Activated T-cell treated with anti-CD3 and anti-CD28 coated beads, Interleukin-2, amount 50 U/mL, for 4 hours (primary cell): Measurements from ENCODE around the gene RNF31. TPM values are rescaled to one million over a fixed set of nuclear protein-coding genes. Genes with fewer than 3 reads are reported as not detected.
"Not testable (repeated sequence)": the region's sequence is repeated elsewhere in the genome, so short reads cannot be mapped to it uniquely, and the experiment has no call there.

Experiments
- ATAC-seq, 2 donors: fragments of 200-7000 bp; cut with Tn5 transposase; one replicate each; pipeline ENCODE4 v1.10.0; 2021
- DNase-seq: peaks from one replicate; pipeline ENCODE4 v3.0.0-alpha.2; 2020
- H3K27me3 Mint-ChIP-seq: one replicate; pipeline ENCODE4 v1.8.0; 2021; ENCODE audit warnings: low read depth, mixed read lengths
- H3K36me3 Mint-ChIP-seq: one replicate; pipeline ENCODE4 v1.8.0; 2022; ENCODE audit warnings: mixed read lengths; ENCODE audit not compliant: insufficient read depth
- H3K4me1 Mint-ChIP-seq: one replicate; pipeline ENCODE4 v1.8.0; 2021; ENCODE audit warnings: low read depth, mixed read lengths
- H3K4me3 Mint-ChIP-seq: one replicate; pipeline ENCODE4 v1.8.0; 2021; ENCODE audit warnings: mild to moderate bottlenecking, moderate library complexity, mixed read lengths
- H3K9me3 Mint-ChIP-seq: one replicate; pipeline ENCODE4 v1.8.0; 2021; ENCODE audit warnings: mixed read lengths
- total RNA-seq, 3 donors: library from RNA; stranded (reverse); gene quantifications; one replicate each; pipeline ENCODE4 v1.2.1, GENCODE V29; 2021

Gene RNF31
- total RNA-seq, 3 donors from 2014 or later: 99.4 to 108 (median 106) TPM

GRCh38 chr14:24198814-24199524, 51.7 kb downstream of the RNF31 start:
- H3K4me1 Mint-ChIP-seq: peaks cover 36% of the 10 kb centered on the region
- H3K4me3 Mint-ChIP-seq: peak overlapping the region; percentile 2

GRCh38 chr14:24202538-24202937, 55.2 kb downstream of the RNF31 start:
- not testable (repeated sequence) for H3K9me3 Mint-ChIP-seq, DNase-seq, H3K27me3 Mint-ChIP-seq, ATAC-seq, H3K4me3 Mint-ChIP-seq
- Mint-ChIP-seq H3K36me3 (peaks cover 51% of the 10 kb centered on the region), H3K4me1 (peaks cover 33% of the 10 kb centered on the region)

More at GRCh38 chr14:24198814-24199524, 51.7 kb downstream of the RNF31 start:
- no peak for ATAC-seq
- Mint-ChIP-seq H3K36me3 (peaks cover 28% of the 10 kb centered on the region), H3K9me3 (no peaks in the 10 kb centered on the region), H3K27me3 (no peaks in the 10 kb centered on the region)
- DNase-seq: no peak

DNA sequence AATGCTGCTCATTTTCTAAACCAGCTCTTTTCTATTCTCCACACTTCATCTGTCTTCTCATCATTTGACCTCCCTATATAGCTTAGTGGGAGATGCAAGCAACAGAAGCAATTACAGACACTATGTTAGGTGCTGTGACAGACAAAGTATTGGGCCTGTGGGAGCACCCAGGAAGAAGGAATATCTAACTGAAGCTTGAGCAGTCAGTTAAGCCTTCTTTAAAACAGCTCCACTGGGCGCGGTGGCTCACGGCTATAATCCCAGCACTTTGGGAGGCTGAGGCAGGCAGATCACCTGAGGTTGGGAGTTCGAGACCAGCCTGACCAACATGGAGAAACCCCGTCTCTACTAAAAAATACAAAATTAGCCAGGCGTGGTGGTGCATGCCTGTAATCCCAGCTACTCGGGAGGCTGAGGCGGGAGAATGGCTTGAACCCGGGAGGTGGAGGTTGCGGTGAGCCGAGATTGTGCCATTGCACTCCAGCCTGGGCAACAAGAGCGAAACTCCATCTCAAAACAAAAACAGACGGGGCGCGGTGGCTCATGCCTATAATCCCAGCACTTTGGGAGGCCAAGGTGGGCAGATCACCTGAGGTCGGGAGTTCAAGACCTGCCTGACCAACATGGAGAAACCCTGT, 56.1 kb downstream of the RNF31 start:
- not testable (repeated sequence) for ATAC-seq, H3K27me3 Mint-ChIP-seq, H3K4me3 Mint-ChIP-seq, H3K9me3 Mint-ChIP-seq, DNase-seq
- Mint-ChIP-seq H3K4me1 (peaks cover 33% of the 10 kb centered on the region), H3K36me3 (peaks cover 55% of the 10 kb centered on the region)

DNA sequence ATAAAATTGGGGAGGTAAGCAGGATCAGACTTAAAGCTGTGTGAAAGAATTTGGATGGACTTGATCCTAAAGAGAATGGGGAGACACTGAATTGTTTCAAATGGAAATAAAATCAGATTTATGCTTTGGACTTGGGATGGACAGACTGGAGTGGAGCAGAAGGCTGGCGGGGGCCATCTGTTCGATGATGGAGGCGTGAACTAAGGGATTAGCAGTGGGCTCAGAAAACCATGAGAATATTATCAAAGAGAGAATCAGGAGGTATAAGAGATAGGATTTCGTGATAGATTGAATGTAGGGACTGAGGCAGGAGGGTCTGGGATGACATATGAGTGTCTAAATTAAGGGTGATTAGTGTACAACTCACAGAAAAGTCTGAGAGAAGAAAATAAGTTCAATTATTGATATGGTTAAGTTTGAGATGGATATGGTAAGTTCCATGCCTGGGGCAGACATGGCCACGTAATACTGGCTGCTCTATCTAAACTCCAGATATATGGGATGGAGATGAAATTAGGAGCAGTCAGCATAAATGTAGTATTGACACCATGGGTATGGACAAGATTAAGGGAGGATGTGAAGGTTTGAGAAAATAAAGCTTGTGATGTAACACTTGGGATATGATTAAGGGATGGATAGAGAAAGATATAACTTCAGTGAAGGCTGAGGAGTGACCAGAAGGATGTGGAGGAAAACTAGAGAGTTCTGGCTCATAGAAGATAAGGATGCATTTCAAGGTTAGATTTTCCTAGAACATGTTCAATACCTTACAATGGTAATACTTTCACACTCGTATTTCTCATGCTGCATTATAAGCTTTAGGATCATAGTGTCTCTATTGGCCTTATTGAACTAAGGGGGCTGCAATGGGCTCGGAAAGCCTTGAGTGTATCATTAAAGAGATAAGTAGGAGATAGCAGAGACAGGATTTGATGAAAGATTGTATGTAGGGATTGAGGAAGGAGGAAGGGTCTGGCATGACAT, 57.2 kb downstream of the RNF31 start:
- ATAC-seq (no peak), DNase-seq (no peak)
- H3K4me1 Mint-ChIP-seq: peaks cover 26% of the 10 kb centered on the region
- no peaks in the 10 kb centered on the region for H3K9me3 Mint-ChIP-seq
- H3K36me3 Mint-ChIP-seq: peaks cover 51% of the 10 kb centered on the region
- H3K4me3 Mint-ChIP-seq: no peak overlapping the region
- H3K27me3 Mint-ChIP-seq: no peaks in the 10 kb centered on the region

DNA sequence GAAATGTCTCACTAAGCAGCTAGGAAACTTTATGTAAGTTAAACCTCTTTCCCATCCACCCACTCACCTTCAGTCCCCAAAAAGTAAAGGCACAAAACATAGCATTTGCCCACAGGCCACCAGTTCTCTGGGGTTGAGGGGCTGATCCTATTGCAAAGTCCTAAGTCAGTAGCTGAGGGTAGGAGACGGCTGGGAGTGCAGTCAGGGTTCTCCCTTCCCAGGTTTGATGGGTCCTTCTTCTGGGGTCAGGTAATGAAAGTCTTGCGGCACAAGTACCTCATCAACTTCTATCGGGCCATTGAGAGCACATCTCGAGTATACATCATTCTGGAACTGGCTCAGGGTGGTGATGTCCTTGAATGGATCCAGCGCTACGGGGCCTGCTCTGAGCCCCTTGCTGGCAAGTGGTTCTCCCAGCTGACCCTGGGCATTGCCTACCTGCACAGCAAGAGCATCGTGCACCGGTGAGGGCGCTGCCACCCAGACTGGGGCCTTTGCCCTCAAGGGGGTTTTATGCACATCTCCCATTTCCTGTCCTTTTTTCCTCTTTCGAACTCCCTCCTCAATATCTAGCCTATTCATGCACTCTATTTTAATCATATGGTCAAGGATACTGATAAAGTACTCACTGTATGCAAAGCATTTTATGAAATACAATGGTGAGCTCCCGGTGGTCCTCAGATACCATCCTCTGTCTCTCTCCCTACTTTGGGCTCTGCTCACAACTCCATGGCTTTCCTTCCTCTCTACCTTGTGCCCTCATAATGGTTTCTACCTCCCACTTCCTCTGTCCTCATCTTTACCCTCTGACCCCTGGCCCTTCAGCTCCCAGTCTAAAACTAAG, 59.2 kb downstream of the RNF31 start:
- Mint-ChIP-seq H3K27me3 (no peaks in the 10 kb centered on the region), H3K9me3 (no peaks in the 10 kb centered on the region), H3K4me1 (peaks cover 34% of the 10 kb centered on the region), H3K36me3 (peaks cover 60% of the 10 kb centered on the region), H3K4me3 (no peak overlapping the region)
- DNase-seq: no peak
- ATAC-seq: no peak

DNA sequence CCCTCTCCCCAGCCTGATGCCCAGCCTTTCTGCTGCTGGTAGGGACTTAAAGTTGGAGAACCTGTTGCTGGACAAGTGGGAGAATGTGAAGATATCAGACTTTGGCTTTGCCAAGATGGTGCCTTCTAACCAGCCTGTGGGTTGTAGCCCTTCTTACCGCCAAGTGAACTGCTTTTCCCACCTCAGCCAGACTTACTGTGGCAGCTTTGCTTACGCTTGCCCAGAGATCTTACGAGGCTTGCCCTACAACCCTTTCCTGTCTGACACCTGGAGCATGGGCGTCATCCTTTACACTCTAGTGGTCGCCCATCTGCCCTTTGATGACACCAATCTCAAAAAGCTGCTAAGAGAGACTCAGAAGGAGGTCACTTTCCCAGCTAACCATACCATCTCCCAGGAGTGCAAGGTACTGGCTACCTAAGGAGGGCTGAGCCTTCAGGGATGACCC, 59.8 kb downstream of the RNF31 start:
- no peaks in the 10 kb centered on the region for H3K27me3 Mint-ChIP-seq
- H3K4me1 Mint-ChIP-seq: peaks cover 39% of the 10 kb centered on the region
- H3K9me3 Mint-ChIP-seq: no peaks in the 10 kb centered on the region
- no peak overlapping the region for H3K4me3 Mint-ChIP-seq
- ATAC-seq (no peak), DNase-seq (no peak)
- peaks cover 56% of the 10 kb centered on the region for H3K36me3 Mint-ChIP-seq

DNA sequence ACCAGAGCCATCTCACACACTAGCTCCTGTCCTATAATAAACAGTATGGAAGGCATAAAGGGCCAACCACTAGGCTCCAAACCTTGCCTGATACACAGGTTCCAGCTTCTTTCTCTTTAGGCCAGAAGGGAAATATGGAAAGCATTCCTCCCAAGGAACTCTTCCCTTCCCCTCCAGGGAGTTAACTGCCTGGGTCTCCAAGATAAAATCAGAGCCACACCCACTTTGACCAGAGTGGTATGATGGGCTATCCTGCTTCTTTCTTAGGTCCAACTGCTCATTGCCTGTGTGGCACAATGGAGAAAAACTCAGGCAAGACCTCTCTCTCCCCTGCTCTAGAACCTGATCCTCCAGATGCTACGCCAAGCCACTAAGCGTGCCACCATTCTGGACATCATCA, 60.3 kb downstream of the RNF31 start:
- Mint-ChIP-seq H3K9me3 (no peaks in the 10 kb centered on the region), H3K4me3 (no peak overlapping the region), H3K36me3 (peaks cover 53% of the 10 kb centered on the region), H3K27me3 (no peaks in the 10 kb centered on the region), H3K4me1 (peaks cover 42% of the 10 kb centered on the region)
- DNase-seq (no peak), ATAC-seq (no peak)

Other genes with a start within 250 kb of the RNF31 start
- gene DHRS4, start 193.7 kb upstream of the RNF31 start, total RNA-seq: 10 to 100 TPM; 12.6 to 23.0 (median 19.4) TPM
- gene DHRS4L2, start 158.6 kb upstream of the RNF31 start, total RNA-seq: 10 to 100 TPM; 10.8 to 15.9 (median 12.5) TPM
- 1 to 10 TPM; 1.3 to 1.8 (median 1.3) TPM for gene CARMIL3, start 95.5 kb upstream of the RNF31 start, total RNA-seq
- gene CPNE6, start 75.9 kb upstream of the RNF31 start, total RNA-seq: not detected
- 10 to 100 TPM; 38.7 to 69.4 (median 47.9) TPM for gene PCK2, start 53.2 kb upstream of the RNF31 start, total RNA-seq
- 10 to 100 TPM; 45.7 to 57.6 (median 50.7) TPM for gene DCAF11, start 32.7 kb upstream of the RNF31 start, total RNA-seq
- 1 to 10 TPM; 1.2 to 2.3 (median 1.4) TPM for gene NRL, start 32.5 kb upstream of the RNF31 start, total RNA-seq
- gene FITM1, start 16.8 kb upstream of the RNF31 start, total RNA-seq: 1 to 10 TPM in 1 of 3 donors, under 1 TPM in 2; 0.38 to 1.3 (median 0.69) TPM
- gene PSME1, start 11.3 kb upstream of the RNF31 start, total RNA-seq: 100 to 1,000 TPM; 354 to 391 (median 378) TPM
- gene EMC9, start 5.9 kb upstream of the RNF31 start, total RNA-seq: 10 to 100 TPM; 15.9 to 18.9 (median 17.4) TPM
- gene PSME2, start 888 bp upstream of the RNF31 start, total RNA-seq: 100 to 1,000 TPM; 433 to 479 (median 471) TPM
- 100 to 1,000 TPM; 110 to 152 (median 121) TPM for gene IRF9, start 13.8 kb downstream of the RNF31 start, total RNA-seq
- gene REC8, start 24.6 kb downstream of the RNF31 start, total RNA-seq: 10 to 100 TPM; 17.4 to 24.8 (median 19.9) TPM
- gene IPO4, start 41.3 kb downstream of the RNF31 start, total RNA-seq: 100 to 1,000 TPM; 265 to 293 (median 265) TPM
- 10 to 100 TPM; 30.4 to 34.6 (median 33.7) TPM for gene TM9SF1, start 47.9 kb downstream of the RNF31 start, total RNA-seq
- under 1 TPM in 1 of 3 donors, not detected in 2; 0.33 TPM for gene TSSK4, start 58.2 kb downstream of the RNF31 start, total RNA-seq
- 10 to 100 TPM; 71.7 to 85.5 (median 85.4) TPM for gene CHMP4A, start 66.0 kb downstream of the RNF31 start, total RNA-seq
- 10 to 100 TPM; 16.3 to 19.5 (median 18.4) TPM for gene MDP1, start 68.6 kb downstream of the RNF31 start, total RNA-seq
- gene NEDD8, start 84.9 kb downstream of the RNF31 start, total RNA-seq: 100 to 1,000 TPM; 197 to 217 (median 205) TPM
- gene GMPR2, start 85.4 kb downstream of the RNF31 start, total RNA-seq: 10 to 100 TPM; 29.6 to 30.8 (median 29.7) TPM
- gene TINF2, start 95.1 kb downstream of the RNF31 start, total RNA-seq: 100 to 1,000 TPM in 2 of 3 donors, 10 to 100 TPM in 1; 87.2 to 110 (median 103) TPM
- 1 to 10 TPM; 2.6 to 8.1 (median 2.6) TPM for gene TGM1, start 115.7 kb downstream of the RNF31 start, total RNA-seq
- 10 to 100 TPM; 52.2 to 58.8 (median 53.4) TPM for gene RABGGTA, start 124.1 kb downstream of the RNF31 start, total RNA-seq
- 1 to 10 TPM; 2.6 to 4.2 (median 3.1) TPM for gene DHRS1, start 152.3 kb downstream of the RNF31 start, total RNA-seq
- 10 to 100 TPM; 67.8 to 71.0 (median 68.0) TPM for gene NOP9, start 152.4 kb downstream of the RNF31 start, total RNA-seq
- gene CIDEB, start 160.5 kb downstream of the RNF31 start, total RNA-seq: 1 to 10 TPM; 6.5 to 7.3 (median 7.2) TPM
- 10 to 100 TPM in 2 of 3 donors, 1 to 10 TPM in 1; 9.0 to 10.8 (median 10.4) TPM for gene LTB4R2, start 162.6 kb downstream of the RNF31 start, total RNA-seq
- 1 to 10 TPM; 7.0 to 8.0 (median 7.8) TPM for gene LTB4R, start 164.0 kb downstream of the RNF31 start, total RNA-seq
- under 1 TPM; 0.43 to 0.76 (median 0.53) TPM for gene ADCY4, start 187.6 kb downstream of the RNF31 start, total RNA-seq
- 1 to 10 TPM; 5.9 to 8.0 (median 6.2) TPM for gene RIPK3, start 192.5 kb downstream of the RNF31 start, total RNA-seq
- gene NFATC4, start 220.7 kb downstream of the RNF31 start, total RNA-seq: under 1 TPM; 0.13 to 0.38 (median 0.32) TPM